Kidney epithelial cell (primary cell): ENCODE data around the gene STRADB. TPM values are rescaled to one million over a fixed set of nuclear protein-coding genes. Genes with fewer than 3 reads are reported as not detected.
"Not testable (repeated sequence)": the region's sequence is repeated elsewhere in the genome, so short reads cannot be mapped to it uniquely, and the experiment has no call there.

Experiments
- DNase-seq: peaks from one replicate; pipeline ENCODE4 v3.0.0-alpha.2; 2010; ENCODE audit warnings: low read depth
- H3K27me3 ChIP-seq: 2 replicates; pipeline ENCODE4 v1.6.0; 2011; ENCODE audit warnings: low read length; ENCODE audit not compliant: control insufficient read depth, insufficient read depth
- H3K36me3 ChIP-seq: 2 replicates; pipeline ENCODE4 v1.5.1; 2011; ENCODE audit warnings: low read length; ENCODE audit not compliant: control insufficient read depth, insufficient read depth
- H3K4me3 ChIP-seq: 2 replicates; pipeline ENCODE4 v1.5.1; 2011; ENCODE audit warnings: low read depth, mild to moderate bottlenecking, control low read depth, low read length
- total RNA-seq: library from RNA; depleted of rRNA; stranded (reverse); fragments of >200 nt; gene quantifications from 2 replicates; pipeline ENCODE4 v1.2.3, GENCODE V29; 2015
- TF ChIP-seq, protein P1 (sequence below): IDR thresholded peaks from 2 replicates; pipeline ENCODE4 v1.5.1; 2011; ENCODE audit warnings: mild to moderate bottlenecking, moderate library complexity, low read length, control low read depth, inconsistent platforms; ENCODE audit not compliant: insufficient read depth, poor library complexity, severe bottlenecking

STRADB gene
- total RNA-seq, 1 donor from 2014 or later = 38.3 TPM

DNA sequence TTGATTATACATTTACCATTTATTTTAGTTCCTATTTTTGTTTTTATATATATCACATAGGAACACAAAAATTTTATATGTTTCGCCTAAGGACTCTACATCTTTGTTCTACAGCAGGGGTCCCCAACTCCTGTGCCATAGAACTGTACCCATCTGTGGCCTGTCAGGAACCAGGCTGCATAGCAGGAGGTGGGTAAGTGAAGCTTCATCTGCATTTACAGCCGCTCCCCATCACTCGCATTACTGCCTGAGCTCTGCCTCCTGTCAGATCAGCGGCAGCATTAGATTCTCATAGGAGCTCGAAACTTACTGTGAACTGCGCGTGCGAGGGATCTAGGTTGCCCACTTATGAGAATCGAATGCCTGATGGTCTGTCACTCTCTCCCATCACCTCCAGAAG lies 25.6 kb upstream of the STRADB start:
- Histone ChIP-seq H3K36me3 (no peaks in the 10 kb centered on the region), H3K27me3 (no peaks in the 10 kb centered on the region), H3K4me3 (no peak overlapping the region)
- TF ChIP-seq, protein P1, sequence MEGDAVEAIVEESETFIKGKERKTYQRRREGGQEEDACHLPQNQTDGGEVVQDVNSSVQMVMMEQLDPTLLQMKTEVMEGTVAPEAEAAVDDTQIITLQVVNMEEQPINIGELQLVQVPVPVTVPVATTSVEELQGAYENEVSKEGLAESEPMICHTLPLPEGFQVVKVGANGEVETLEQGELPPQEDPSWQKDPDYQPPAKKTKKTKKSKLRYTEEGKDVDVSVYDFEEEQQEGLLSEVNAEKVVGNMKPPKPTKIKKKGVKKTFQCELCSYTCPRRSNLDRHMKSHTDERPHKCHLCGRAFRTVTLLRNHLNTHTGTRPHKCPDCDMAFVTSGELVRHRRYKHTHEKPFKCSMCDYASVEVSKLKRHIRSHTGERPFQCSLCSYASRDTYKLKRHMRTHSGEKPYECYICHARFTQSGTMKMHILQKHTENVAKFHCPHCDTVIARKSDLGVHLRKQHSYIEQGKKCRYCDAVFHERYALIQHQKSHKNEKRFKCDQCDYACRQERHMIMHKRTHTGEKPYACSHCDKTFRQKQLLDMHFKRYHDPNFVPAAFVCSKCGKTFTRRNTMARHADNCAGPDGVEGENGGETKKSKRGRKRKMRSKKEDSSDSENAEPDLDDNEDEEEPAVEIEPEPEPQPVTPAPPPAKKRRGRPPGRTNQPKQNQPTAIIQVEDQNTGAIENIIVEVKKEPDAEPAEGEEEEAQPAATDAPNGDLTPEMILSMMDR = no peak
- DNase-seq = no peak

DNA sequence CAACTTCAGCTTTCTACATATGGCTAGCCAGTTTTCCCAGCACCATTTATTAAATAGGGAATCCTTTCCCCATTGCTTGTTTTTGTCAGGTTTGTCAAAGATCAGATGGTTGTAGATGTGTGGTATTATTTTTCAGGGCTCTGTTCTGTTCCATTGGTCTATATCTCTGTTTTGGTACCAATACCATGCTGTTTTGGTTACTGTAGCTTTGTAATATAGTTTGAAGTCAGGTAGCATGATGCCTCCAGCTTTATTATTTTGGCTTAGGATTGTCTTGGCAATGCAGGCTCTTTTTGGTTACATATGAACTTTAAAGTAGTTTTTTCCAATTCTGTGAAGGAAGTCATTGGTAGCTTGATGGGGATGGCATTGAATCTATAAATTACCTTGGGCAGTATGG lies 23.2 kb upstream of the STRADB start:
- not testable (repeated sequence) for H3K4me3 ChIP-seq, DNase-seq, H3K36me3 ChIP-seq, H3K27me3 ChIP-seq

DNA sequence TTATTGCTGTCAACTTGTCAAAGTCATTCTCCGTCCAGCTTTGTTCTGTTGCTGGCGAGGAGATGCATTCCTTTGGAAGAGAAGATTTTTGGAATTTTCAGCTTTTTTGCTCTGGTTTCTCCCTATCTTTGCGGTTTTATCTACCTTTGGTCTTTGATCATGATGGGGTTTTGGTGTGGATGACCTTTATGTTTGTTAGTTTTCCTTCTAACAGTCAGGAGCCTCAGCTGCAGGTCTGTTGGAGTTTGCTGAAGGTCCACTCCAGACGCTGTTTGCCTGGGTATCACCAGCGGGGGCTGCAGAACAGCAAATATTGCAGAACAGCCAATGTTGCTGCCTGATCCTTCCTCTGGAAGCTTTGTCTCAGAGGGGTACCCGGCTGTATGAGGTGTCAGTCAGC lies 21.7 kb upstream of the STRADB start:
- not testable (repeated sequence) for DNase-seq, H3K27me3 ChIP-seq, H3K4me3 ChIP-seq, H3K36me3 ChIP-seq

DNA sequence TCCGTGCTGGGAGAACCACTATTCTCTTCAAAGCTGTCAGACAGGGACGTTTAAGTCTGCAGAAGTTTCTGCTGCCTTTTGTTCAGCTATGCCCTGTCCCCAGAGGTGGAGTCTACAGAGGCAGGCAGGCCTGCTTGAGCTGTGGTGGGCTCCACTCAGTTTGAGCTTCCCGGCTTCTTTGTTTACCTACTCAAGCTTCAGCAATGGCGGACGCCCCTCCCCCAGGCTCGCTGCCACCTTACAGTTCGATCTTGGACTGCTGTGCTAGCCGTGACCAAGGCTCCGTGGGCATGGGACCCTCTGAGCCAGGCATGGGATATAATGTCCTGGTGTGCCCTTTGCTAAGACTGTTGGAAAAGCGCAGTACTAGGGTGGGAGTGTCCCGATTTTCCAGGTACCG lies 21.2 kb upstream of the STRADB start:
- H3K27me3 ChIP-seq, DNase-seq, H3K4me3 ChIP-seq, H3K36me3 ChIP-seq: not testable (repeated sequence)

DNA sequence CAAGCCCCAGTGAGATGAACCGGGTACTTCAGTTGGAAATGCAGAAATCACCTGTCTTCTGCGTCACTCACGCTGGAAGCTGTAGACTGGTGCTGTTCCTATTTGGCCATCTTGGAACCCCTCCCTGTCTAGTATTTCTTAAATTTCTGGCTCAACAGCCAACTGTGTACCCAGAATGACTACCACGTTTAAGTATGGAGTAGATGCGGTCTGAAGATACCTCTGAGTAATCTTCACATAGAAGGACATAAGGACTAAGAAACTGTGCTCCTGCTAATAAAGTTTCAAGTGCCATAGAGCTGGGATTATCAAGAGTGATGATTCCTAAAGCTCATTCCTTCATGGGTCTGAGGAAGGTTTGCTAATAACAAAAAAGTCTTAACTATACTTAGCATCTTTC lies 20.7 kb upstream of the STRADB start:
- DNase-seq = no peak
- Histone ChIP-seq H3K27me3 (no peaks in the 10 kb centered on the region), H3K4me3 (no peak overlapping the region), H3K36me3 (no peaks in the 10 kb centered on the region)
- TF ChIP-seq, protein P1 = no peak

DNA sequence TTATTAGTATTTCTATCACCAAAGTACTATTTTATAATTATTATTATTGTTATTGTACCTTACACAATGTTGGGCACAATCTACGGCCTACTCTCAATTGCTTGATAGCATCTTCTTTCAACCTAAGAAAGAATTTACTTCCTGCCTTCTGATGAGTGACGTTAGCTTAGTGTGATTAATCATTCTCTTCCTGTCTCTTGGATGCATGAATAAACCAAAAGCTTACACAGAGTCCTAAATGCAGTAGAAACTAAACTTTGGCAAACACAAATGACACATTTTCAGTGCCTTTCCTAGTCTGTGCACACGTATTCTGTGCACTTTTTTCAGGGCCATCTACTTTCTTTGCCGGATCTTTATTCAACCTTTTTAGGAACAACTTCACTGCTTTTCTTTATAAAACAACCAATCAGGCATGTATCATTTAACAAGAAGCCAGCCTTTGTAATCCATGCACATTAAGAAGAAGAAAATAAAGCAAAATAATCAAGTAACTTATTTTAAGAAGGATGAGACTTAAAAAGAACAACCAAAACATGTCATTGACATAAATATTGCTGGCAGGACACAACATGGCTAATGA lies 19.4 kb upstream of the STRADB start:
- H3K27me3 ChIP-seq = no peaks in the 10 kb centered on the region
- DNase-seq = peak; percentile 50
- H3K4me3 ChIP-seq = no peak overlapping the region
- no peaks in the 10 kb centered on the region for H3K36me3 ChIP-seq
- TF ChIP-seq, protein P1 = no peak

DNA sequence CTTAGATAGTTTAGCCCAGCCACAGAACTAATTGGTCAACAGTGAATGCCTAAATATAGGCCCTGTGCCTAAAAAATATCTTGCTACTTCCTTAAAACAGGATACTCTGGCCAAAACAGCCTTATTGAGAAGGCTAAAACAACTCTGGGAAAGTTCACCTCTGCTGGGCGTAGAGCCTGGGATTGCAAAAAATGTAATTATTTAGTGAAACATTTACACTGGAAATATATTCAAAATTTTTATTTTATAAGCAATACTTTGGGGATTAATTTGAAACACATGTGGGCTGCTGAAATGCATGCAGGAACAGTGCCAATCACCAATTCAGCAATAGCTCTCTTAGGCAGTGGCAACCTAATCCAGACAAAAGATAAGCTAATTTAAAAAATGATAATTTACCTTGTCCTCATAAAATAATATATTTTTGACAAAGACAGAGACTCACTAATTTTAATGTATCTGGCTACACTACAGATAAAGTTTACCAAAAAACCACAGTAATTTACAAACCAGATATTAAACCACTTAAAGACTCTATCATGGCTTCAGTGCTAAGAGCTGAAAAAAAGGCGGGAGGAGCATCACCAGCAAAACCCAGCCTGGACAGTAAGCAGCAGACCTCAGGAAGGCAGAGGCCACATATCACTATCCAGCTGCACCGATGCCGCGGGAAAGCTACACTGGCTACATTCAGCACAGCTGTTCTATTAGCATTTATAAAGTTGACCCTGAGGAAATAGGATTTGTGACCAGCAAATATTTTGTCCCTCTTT lies 18.7 kb upstream of the STRADB start:
- Histone ChIP-seq H3K36me3 (no peaks in the 10 kb centered on the region), H3K4me3 (no peak overlapping the region), H3K27me3 (no peaks in the 10 kb centered on the region)
- TF ChIP-seq, protein P1 = no peak
- no peak for DNase-seq
